Measurements from ENCODE around the gene MYO1H.
A peak's percentile ranks its signal among the peaks of the same experiment; 100 is the strongest.

The MYO1H gene

DNA sequence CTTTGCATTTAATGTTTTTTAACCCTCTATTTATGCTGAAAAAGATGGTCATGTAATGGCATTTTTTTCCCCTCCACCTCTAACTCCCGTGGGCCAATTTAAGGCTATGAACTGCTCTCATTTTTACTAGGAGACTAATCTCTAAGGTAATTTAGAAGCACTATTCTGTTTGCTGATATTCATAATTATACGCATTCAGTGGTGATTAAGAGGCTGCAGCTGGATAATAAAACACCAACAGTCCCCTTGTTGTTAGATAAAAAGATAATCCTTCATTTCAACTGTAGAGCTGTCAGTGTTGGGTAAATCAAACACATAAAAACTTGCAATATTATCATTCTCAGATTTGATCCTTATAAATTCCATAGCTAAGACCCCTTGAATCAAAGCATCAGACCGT is 8.9 kb downstream of the MYO1H start:
- Histone ChIP-seq H3K36me3 (replicated peaks; ENCODE audit: low read depth, low read length) (no peaks in the 10 kb centered on the region), H3K79me2 (ENCODE audit: low read length) (no peaks in the 10 kb centered on the region), H2AFZ (ENCODE audit: low read depth, low read length) (no peak overlapping the region), H3K9ac (ENCODE audit: low read length) (no peak overlapping the region), H3K27me3 (ENCODE audit: low read depth, low read length) (peaks cover 36% of the 10 kb centered on the region), H3K9me3 (ENCODE audit: insufficient read depth, low read length) (no peaks in the 10 kb centered on the region), H3K27ac (ENCODE audit: low read length) (no peak overlapping the region), H4K20me1 (ENCODE audit: insufficient read depth, low read length) (no peaks in the 10 kb centered on the region), H3K4me2 (ENCODE audit: low read length) (no peak overlapping the region), H3K4me1 (ENCODE audit: low read length) (peaks cover 14% of the 10 kb centered on the region), H3K4me3 (ENCODE audit: low read length) (no peak overlapping the region)
- TF ChIP-seq, protein P1, sequence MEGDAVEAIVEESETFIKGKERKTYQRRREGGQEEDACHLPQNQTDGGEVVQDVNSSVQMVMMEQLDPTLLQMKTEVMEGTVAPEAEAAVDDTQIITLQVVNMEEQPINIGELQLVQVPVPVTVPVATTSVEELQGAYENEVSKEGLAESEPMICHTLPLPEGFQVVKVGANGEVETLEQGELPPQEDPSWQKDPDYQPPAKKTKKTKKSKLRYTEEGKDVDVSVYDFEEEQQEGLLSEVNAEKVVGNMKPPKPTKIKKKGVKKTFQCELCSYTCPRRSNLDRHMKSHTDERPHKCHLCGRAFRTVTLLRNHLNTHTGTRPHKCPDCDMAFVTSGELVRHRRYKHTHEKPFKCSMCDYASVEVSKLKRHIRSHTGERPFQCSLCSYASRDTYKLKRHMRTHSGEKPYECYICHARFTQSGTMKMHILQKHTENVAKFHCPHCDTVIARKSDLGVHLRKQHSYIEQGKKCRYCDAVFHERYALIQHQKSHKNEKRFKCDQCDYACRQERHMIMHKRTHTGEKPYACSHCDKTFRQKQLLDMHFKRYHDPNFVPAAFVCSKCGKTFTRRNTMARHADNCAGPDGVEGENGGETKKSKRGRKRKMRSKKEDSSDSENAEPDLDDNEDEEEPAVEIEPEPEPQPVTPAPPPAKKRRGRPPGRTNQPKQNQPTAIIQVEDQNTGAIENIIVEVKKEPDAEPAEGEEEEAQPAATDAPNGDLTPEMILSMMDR (IDR thresholded peaks at IDR 0.05; ENCODE audit: low read depth, low read length): no peak
- TF ChIP-seq EZH2phosphoT487 (IDR thresholded peaks at IDR 0.05; ENCODE audit: low read depth): no peak

DNA sequence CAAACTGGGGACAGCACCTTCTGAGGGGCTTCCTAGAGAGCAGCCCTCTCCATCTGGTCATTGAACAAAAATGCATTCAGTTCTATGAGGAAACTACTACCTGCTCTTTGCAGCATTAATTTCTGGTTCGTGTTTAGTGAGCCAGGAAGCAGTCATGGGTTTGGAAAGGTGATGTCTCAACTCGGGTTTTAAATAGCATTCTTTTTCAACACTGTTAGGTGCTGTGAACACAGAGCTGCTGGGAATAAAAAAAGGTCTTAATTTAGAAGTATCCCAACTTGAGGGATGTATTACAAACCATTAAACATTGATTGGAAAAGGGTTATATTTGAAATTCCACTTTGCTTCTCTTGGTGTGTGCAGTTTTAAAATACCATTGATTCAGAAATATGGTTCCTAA is 9.3 kb downstream of the MYO1H start:
- H3K36me3 ChIP-seq (replicated peaks; ENCODE audit: low read depth, low read length): no peaks in the 10 kb centered on the region
- no peak overlapping the region for H3K27ac ChIP-seq (ENCODE audit: low read length)
- H3K79me2 ChIP-seq (ENCODE audit: low read length): no peaks in the 10 kb centered on the region
- H2AFZ ChIP-seq (ENCODE audit: low read depth, low read length): no peak overlapping the region
- H3K9me3 ChIP-seq (ENCODE audit: insufficient read depth, low read length): no peaks in the 10 kb centered on the region
- TF ChIP-seq EZH2phosphoT487 (IDR thresholded peaks at IDR 0.05; ENCODE audit: low read depth): no peak
- TF ChIP-seq, protein P1 (IDR thresholded peaks at IDR 0.05; ENCODE audit: low read depth, low read length): no peak
- peaks cover 33% of the 10 kb centered on the region for H3K27me3 ChIP-seq (ENCODE audit: low read depth, low read length)
- H3K4me1 ChIP-seq (ENCODE audit: low read length): peaks cover 14% of the 10 kb centered on the region
- no peak overlapping the region for H3K4me3 ChIP-seq (ENCODE audit: low read length)
- H3K4me2 ChIP-seq (ENCODE audit: low read length): no peak overlapping the region
- no peak overlapping the region for H3K9ac ChIP-seq (ENCODE audit: low read length)
- H4K20me1 ChIP-seq (ENCODE audit: insufficient read depth, low read length): no peaks in the 10 kb centered on the region

DNA sequence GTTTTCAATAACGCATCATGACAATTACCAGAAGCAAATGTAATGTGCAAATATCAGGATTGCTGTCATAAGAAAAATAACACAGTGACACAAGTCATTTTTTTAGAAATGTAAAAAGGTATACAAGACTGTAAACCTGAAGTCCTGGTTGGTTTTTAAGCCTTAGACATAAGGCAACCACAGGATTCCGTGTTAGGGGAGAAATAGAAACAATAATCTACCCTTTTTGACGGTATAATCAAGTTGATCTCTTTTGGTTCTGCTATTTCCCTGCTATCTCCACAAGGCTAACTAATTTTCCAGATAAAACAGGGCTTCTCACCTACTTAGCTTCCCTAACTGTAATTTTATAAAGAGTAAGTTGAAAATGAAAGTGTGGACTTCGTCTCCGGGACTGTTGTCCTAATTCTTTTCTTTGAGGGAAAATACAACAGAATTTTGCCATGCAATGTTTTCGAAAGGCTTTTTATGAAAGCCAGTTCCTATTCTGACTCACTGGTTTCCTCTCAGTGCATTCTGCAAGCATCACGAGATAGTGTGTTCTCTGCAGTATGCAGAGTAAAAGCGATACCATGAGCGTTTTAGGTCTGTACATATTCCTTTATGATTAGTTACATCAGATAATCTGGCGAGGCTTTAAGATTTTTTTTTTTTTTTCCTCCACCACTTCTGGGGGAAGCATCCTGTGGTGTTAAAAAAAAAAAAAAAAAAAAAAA is 10.6 kb downstream of the MYO1H start:
- H3K27ac ChIP-seq (ENCODE audit: low read length): peak overlapping the region; percentile 29; the same call in 1 of the 2 replicates
- H3K9me3 ChIP-seq (ENCODE audit: insufficient read depth, low read length): no peaks in the 10 kb centered on the region
- peak overlapping the region; percentile 75 for H3K4me3 ChIP-seq (ENCODE audit: low read length)
- peak overlapping the region; percentile 91 for H3K4me2 ChIP-seq (ENCODE audit: low read length)
- H3K27me3 ChIP-seq (ENCODE audit: low read depth, low read length): peaks cover 39% of the 10 kb centered on the region
- H2AFZ ChIP-seq (ENCODE audit: low read depth, low read length): 0 out of 2 replicates have a peak overlapping the region, but pooled peaks have one; percentile 73
- TF ChIP-seq EZH2phosphoT487 (IDR thresholded peaks at IDR 0.05; ENCODE audit: low read depth): no peak
- TF ChIP-seq, protein P1 (IDR thresholded peaks at IDR 0.05; ENCODE audit: low read depth, low read length): no peak
- no peaks in the 10 kb centered on the region for H4K20me1 ChIP-seq (ENCODE audit: insufficient read depth, low read length)
- H3K36me3 ChIP-seq (replicated peaks; ENCODE audit: low read depth, low read length): no peaks in the 10 kb centered on the region
- no peaks in the 10 kb centered on the region for H3K79me2 ChIP-seq (ENCODE audit: low read length)
- H3K4me1 ChIP-seq (ENCODE audit: low read length): peaks cover 14% of the 10 kb centered on the region
- peak overlapping the region; percentile 29; the same call in 1 of the 2 replicates for H3K9ac ChIP-seq (ENCODE audit: low read length)

DNA sequence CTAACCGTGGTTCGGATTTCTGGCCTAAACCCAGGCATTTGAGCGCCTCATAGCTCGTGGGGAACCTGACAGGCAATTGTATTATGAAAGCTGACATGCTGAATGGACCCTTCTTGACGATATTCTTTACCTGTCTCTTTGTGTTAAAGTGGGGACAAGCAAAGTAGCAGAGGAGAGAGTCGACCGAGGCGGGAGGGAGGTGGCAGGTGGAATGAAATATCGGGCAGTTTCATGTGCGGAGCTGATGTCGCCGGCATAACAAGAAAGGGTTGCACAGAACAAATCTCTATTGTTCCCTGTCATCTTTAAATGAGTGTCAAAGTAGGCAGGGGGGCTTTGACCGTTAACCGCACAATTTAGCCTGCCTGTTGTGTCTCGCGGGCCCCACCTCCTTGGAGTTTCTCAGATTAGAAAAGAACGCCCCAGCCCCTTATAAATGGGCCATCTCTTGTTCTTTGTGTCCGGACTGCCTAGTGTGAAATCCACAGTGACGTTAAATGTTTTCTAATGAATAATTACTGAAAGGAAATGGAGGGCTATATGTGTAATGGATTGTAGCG is 11.5 kb downstream of the MYO1H start:
- Histone ChIP-seq H3K4me2 (ENCODE audit: low read length) (peak overlapping the region; percentile 91), H3K9ac (ENCODE audit: low read length) (peak overlapping the region; percentile 29; the same call in 1 of the 2 replicates), H3K4me1 (ENCODE audit: low read length) (peaks cover 14% of the 10 kb centered on the region), H3K27me3 (ENCODE audit: low read depth, low read length) (peaks cover 39% of the 10 kb centered on the region), H2AFZ (ENCODE audit: low read depth, low read length) (no peak overlapping the region; the same call in 1 of the 2 replicates), H3K36me3 (replicated peaks; ENCODE audit: low read depth, low read length) (no peaks in the 10 kb centered on the region), H3K27ac (ENCODE audit: low read length) (0 out of 2 replicates have a peak overlapping the region, but pooled peaks have one; percentile 13), H3K79me2 (ENCODE audit: low read length) (no peaks in the 10 kb centered on the region), H3K4me3 (ENCODE audit: low read length) (peak overlapping the region; percentile 75), H3K9me3 (ENCODE audit: insufficient read depth, low read length) (no peaks in the 10 kb centered on the region), H4K20me1 (ENCODE audit: insufficient read depth, low read length) (no peaks in the 10 kb centered on the region)
- TF ChIP-seq, protein P1 (IDR thresholded peaks at IDR 0.05; ENCODE audit: low read depth, low read length): no peak
- TF ChIP-seq EZH2phosphoT487 (IDR thresholded peaks at IDR 0.05; ENCODE audit: low read depth): no peak

Data from OCI-LY3 (cell line).